ENCODE data around the gene ST6GALNAC1.
"Not testable (repeated sequence)": the region's sequence is repeated elsewhere in the genome, so short reads cannot be mapped to it uniquely, and the experiment has no call there.

Gene ST6GALNAC1

DNA sequence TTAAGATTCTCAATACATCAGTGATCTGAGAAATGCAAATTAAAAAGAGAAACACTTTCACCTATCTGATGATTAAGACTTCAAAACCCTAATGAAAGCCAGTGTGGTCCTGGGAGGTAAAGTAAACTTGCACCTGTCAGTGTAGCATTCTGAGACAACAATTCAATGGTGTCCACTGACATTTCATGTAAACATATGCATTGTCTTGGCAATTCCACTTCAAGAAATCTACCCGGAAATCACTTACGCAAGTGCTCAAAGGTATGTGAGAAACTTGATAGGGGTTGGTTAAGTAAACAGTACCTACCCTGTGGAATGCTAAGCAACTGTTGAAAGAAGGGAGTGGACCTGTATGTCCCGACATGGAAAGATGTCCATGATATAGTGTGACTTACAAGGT is 2.1 kb downstream of the ST6GALNAC1 start:
- DNase-seq, result peak; percentile 73

GRCh38 chr17:76640550-76641380 is 2.8 kb downstream of the ST6GALNAC1 start:
- DNase-seq, result no peak

DNA sequence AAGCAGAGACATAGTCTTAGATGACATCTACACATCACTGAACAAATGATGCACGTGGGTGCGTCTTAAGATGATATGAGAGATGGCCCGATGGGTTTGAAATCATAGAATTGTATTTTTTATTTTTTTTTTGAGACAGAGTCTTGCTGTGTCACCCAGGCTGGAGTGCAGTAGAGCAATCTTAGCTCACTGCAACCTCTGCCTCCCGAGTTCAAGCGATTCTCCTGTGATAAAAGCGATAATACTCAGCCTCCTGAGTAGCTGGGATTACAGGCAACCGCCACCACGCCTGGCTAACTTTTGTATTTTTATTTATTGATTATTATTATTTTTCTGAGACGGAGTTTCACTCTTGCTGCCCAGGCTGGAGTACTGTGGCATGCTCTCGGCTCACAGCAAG is 5.3 kb downstream of the ST6GALNAC1 start:
- DNase-seq, result no peak

DNA sequence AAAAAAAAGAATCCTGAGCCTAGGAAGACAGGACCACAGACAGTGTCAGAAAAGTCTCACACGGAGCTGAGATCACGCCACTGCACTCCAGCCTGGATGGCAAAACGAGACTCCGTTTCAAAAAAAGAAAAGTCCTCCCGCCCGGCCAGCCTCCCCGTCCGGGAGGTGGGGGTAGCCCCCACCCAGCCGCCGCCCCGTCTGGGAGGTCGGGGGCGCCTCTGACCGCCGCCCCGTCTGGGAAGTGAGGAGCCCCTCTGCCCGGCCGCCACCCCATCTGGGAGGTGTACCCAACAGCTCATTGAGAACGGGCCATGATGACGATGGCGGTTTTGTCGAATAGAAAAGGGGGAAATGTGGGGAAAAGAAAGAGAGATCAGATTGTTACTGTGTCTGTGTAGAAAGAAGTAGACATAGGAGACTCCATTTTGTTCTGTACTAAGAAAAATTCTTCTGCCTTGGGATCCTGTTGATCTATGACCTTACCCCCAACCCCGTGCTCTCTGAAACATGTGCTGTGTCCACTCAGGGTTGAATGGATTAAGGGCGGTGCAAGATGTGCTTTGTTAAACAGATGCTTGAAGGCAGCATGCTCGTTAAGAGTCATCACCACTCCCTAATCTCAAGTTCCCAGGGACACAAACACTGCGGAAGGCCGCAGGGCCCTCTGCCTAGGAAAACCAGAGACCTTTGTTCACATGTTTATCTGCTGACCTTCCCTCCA is 6.9 kb downstream of the ST6GALNAC1 start:
- not testable (repeated sequence) for DNase-seq

DNA sequence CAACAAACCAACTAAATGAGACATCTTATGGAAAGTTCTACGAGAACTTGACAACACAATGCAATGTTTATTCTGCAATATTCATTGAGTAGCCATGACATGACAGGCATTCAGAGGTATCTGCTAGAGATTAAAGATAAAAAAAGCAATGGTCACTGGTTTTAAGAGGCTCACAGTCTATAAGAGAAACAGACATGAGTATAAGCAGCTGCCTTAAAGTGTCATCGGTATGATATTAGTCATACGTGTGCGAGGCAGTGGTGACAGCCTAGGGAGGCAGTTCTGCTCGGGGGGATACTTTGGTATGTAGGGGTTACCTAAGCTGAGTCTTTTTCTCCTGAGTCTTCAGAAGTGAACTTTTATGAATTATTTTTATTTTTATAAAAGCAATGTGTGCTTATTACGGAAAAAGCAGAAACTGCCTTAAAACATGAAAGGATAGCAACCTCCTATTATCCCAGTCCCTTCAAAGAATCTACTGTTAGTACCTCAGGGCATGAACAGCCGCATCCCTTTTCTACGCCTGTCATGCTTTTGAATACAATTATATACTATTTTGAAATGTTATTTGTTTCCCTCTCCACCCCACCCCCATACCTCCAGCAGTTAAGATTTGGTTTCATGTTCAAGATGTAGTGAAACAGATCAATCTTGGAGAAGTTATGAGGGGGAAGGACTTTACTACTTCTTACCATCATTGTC is 7.7 kb downstream of the ST6GALNAC1 start:
- no peak for DNase-seq

DNA sequence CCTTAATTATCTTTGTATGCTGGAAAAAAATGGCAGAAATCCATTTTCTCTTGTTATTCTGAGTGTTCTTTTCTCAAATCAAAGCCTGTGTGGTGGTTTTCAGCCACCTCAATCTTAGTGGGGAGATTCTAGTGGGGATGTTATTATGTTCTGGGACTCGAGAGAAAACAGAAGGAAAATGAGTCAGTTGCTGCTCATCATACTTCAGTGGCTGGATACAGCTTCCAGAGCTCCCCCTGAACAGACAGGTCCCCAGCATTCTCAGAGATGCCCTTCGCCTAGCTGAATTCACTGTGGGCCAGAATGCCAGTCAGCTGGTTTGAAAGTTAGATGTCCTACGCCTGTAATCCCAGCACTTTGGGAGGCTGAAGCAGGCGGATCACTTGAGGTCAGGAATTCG is 8.5 kb downstream of the ST6GALNAC1 start:
- DNase-seq, result no peak

- no peak for DNase-seq
These were observed 9.8 kb downstream of the ST6GALNAC1 start for GRCh38 chr17:76633628-76634328.

DNA sequence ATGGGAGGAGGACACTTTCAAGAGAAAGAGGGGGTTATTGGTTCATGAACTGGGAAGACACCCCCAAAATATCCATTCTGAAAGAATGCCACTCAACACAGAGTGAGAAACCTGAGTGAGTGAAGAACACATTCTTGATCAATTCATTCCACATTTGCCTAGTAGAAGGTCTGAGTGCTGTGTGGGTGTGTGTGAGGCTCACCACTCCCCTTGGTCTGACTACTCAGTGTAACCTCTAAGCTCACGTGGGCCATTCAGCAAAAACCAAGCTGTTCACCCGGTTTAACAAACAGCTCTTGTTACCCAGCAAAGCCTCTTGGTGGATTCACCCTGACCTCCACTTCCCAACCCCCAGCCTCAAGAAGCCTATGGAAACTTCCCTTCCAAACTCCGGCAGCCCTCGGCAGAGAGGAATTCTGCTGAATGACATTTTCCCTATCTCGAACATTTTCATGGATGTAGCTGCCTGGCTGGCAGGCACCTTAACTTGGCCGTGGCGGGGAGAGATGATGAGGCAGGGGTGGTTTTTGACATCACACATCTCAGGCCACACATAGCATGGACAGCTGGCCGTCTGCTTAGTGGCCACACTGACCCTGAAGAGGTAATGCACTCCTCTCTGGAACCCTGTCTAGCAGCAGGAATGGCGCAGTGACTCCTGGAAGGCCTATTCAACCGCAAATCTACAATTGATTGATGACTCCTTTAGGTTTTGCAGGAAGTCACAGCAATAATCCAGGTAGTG is 11.6 kb downstream of the ST6GALNAC1 start:
- DNase-seq, result no peak

GRCh38 chr17:76630151-76630550 is 13.4 kb downstream of the ST6GALNAC1 start:
- no peak for DNase-seq

DNA sequence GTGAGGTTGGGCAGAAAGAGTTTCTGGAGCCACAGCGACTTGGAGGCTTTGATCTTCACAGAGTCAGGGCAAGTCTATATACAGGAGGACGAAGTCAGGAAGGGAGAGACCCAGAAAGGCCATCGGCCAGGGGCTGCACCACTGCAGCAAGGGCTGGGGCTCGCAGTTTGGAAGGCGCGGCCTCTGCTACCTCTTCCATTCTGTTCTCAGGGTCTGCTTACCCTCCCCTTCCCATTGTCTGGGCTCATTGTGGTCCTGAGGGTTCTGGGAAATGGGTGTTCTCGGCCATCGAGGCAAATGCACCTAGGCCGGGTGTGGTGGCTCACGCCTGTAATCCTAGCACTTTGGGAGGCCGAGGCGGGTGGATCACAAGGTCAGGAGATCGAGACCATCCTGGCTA is 16.0 kb downstream of the ST6GALNAC1 start:
- DNase-seq, result no peak

DNA sequence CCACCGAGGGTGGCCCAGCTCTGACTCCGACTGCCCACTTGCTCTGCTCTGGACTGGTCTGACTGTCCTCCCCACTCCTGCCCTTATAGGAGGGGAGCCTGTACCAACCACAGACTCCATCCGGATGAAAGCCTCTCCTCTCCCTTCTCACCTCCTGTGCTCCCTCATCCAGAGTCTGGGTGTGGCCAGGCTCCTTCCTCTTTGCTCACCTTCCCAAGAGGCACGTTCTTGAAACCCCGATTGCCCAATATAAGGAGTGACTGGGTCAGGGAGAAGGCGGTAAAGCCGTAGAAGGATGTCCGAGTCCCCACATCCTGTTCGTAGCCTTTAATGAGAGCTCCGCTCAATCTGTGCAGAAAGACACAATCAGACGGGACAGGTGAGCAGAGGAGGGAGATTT is 17.1 kb downstream of the ST6GALNAC1 start:
- no peak for DNase-seq

DNA sequence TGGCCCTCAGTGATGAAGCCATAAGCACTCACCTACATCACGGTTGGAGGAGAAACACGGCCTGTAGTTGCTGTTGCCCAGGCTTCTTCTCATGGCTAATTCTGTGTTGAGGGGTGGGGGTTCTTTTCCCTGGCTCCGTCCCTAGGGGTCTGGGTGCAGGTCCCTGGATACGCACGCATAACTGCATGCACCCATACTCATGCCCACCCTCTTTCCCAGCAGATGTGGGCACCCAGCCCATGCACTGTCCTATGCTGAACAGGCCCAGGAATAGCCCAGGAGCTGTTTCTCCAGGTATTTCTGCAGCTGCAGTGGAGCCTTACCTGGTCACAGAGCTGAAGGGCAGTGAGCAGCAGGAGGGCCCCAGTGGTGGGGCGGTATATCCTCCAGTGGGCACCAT is 18.1 kb downstream of the ST6GALNAC1 start:
- no peak for DNase-seq

GRCh38 chr17:76623271-76624146 is 20.0 kb downstream of the ST6GALNAC1 start:
- DNase-seq, result peak; percentile 76

DNA sequence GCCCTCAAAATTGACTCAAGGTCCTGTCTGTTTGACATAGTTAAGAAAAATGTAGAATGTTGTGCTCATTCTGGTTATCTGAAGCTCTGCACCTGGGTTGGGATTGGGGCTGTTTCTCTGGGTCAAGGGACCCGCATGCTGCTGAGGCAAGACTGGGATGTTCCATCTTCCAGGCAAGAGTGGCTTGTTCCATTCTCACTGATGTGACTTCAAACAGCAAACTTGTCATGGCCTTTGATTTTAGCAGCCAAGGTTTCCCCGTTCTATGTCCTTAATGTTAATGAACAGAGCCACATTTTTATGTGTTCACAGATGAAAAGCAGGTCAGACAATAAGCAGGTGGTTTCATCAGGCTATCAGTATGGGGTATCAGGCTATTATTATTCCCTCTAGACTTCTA is 25.7 kb downstream of the ST6GALNAC1 start:
- no peak for DNase-seq

DNA sequence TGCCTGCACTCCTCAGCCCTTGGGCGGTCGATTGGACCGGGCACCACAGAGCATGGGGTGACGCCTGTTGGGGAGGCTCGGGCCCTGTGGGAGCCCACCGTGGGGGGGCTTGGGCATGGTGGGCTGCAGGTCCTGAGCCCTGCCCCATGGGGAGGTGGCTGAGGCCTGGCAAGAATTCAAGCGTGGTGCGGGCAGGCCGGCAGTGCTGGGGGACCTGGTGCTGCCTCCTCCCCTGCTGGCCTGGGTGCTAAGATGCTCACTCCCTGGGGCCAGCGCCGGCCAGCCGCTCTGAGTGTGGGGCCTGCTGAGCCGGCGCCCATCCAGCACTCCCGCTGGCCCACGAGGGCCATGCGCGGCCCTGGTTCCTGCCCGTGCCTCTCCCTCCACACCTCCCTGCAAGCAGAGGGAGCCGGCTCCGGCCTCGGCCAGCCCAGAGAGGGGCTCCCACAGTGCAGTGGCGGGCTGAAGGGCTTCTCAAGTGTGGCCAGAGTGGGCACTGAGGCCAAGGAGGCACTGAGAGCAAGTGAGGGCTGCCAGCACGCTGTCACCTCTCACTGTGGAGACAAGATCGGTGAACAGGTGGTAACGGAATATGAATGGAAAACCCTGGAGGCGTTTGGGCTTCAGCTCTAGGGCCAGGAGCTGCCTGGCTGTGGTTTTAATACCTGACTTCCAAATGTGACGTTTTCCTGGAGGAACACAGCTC is 28.5 kb downstream of the ST6GALNAC1 start:
- DNase-seq, result no peak

- not testable (repeated sequence) for DNase-seq
These were observed 29.3 kb downstream of the ST6GALNAC1 start for GRCh38 chr17:76614064-76614759.

GRCh38 chr17:76612977-76613851 is 30.3 kb downstream of the ST6GALNAC1 start:
- DNase-seq, result no peak

- no peak for DNase-seq
These were observed 31.1 kb downstream of the ST6GALNAC1 start for GRCh38 chr17:76612465-76612864.

GRCh38 chr17:76611758-76612157 is 31.8 kb downstream of the ST6GALNAC1 start:
- no peak for DNase-seq

Data from NCI-H510A treated with DMSO at 0.1 percent for 48 hours (cell line).